SK-N-SH (cell line): ENCODE results near the gene SPATA21. TPM values are rescaled to one million over a fixed set of nuclear protein-coding genes. Genes with fewer than 3 reads are reported as not detected.

Source experiments
- CTCF ChIA-PET: fragments of 300-600, 350-600 bp; formaldehyde crosslinking; extraction: SDS; loops from one replicate; lab custom pipeline; 2021; lab: Yijun Ruan, JAX
- POLR2A ChIA-PET: fragments of 350-600 bp; sonication (Branson Sonifier 250); formaldehyde crosslinking; extraction: SDS; loops from one replicate; lab custom pipeline; 2020; ENCODE audit warnings: antibody characterized with exemption, inconsistent platforms; lab: Yijun Ruan, JAX
- DNase-seq: peaks from one replicate; pipeline ENCODE4 v3.0.0; 2012
- H2AFZ ChIP-seq: fragments of 200-600 bp; sonication (generic); 2 replicates; pipeline ENCODE4 v1.8.1; 2016; ENCODE audit warnings: antibody characterized with exemption, mild to moderate bottlenecking, low read depth
- H3F3A ChIP-seq: fragments of 200-600 bp; sonication (generic); replicated peaks from 2 replicates; pipeline ENCODE3; 2016; ENCODE audit warnings: antibody characterized with exemption, mild to moderate bottlenecking; ENCODE audit not compliant: insufficient read depth
- H3K27ac ChIP-seq, 2 experiments: fragments of 200-500 bp in 1 of 2; fragments of 200-600 bp in 1 of 2; sonication (Bioruptor generic) in 1 of 2; sonication (generic), shearing (Covaris generic) in 1 of 2; 2 replicates each; pipeline versions ENCODE4 v1.5.1 to v1.6.1; 2014 to 2016; ENCODE audit warnings: low read depth in 2 of 2, inconsistent platforms in 1 of 2, low read length in 1 of 2, mild to moderate bottlenecking in 1 of 2, mixed read lengths in 1 of 2
- H3K27me3 ChIP-seq: fragments of 200-600 bp; sonication (generic), shearing (Covaris generic); 2 replicates; pipeline ENCODE4 v1.6.1; 2016; ENCODE audit warnings: mixed run types; ENCODE audit not compliant: insufficient read depth
- H3K36me3 ChIP-seq, 2 experiments: fragments of 200-500 bp in 1 of 2; fragments of 200-600 bp in 1 of 2; sonication (Bioruptor generic) in 1 of 2; sonication (generic) in 1 of 2; replicated peaks in 1 of 2; 2 replicates each; pipeline versions ENCODE3 to v1.5.1; 2014 to 2016; ENCODE audit warnings: low read length in 1 of 2, mild to moderate bottlenecking in 1 of 2; ENCODE audit not compliant: insufficient read depth in 2 of 2, control insufficient read depth in 1 of 2
- H3K4me1 ChIP-seq, 2 experiments: fragments of 200-500 bp in 1 of 2; fragments of 200-600 bp in 1 of 2; sonication (Bioruptor generic) in 1 of 2; sonication (generic), shearing (Covaris generic) in 1 of 2; 2 replicates each; pipeline versions ENCODE4 v1.5.1 to v1.6.1; 2014 to 2016; ENCODE audit warnings: low read depth in 1 of 2, low read length in 1 of 2, mixed run types in 1 of 2; ENCODE audit not compliant: insufficient read depth in 2 of 2, control insufficient read depth in 1 of 2
- H3K4me2 ChIP-seq: fragments of 200-600 bp; sonication (generic), shearing (Covaris generic); 2 replicates; pipeline ENCODE4 v1.6.1; 2017; ENCODE audit warnings: mixed run types
- H3K4me3 ChIP-seq, 2 experiments: fragments of 200-500 bp in 1 of 2; fragments of 200-600 bp in 1 of 2; sonication (Bioruptor generic) in 1 of 2; sonication (generic), shearing (Covaris generic) in 1 of 2; 2 replicates each; pipeline versions ENCODE4 v1.5.1 to v1.8.1; 2014 to 2016; ENCODE audit warnings: low read depth in 2 of 2, inconsistent platforms in 1 of 2, low read length in 1 of 2, mild to moderate bottlenecking in 1 of 2, mixed read lengths in 1 of 2, moderate library complexity in 1 of 2
- H3K79me2 ChIP-seq: fragments of 200-600 bp; sonication (generic); 2 replicates; pipeline ENCODE4 v1.8.1; 2017; ENCODE audit warnings: mild to moderate bottlenecking; ENCODE audit not compliant: insufficient read depth
- H3K9ac ChIP-seq: fragments of 200-600 bp; sonication (generic); 2 replicates; pipeline ENCODE4 v1.6.1; 2017; ENCODE audit warnings: mixed run types
- H3K9me2 ChIP-seq: fragments of 200-600 bp; sonication (generic); 2 replicates; pipeline ENCODE4 v1.6.1; 2017; ENCODE audit warnings: mixed run types
- H3K9me3 ChIP-seq: fragments of 200-600 bp; sonication (generic); 2 replicates; pipeline ENCODE4 v1.6.1; 2017; ENCODE audit warnings: mixed run types, mild to moderate bottlenecking, moderate library complexity
- H4K20me1 ChIP-seq: fragments of 200-600 bp; sonication (generic); 2 replicates; pipeline ENCODE4 v1.6.1; 2017; ENCODE audit warnings: mild to moderate bottlenecking, mixed run types; ENCODE audit not compliant: insufficient read depth
- CHD2 ChIP-seq: fragments of 150-350 bp; IDR thresholded peaks from 2 replicates; pipeline ENCODE4 v1.6.1; 2018; ENCODE audit warnings: low read length; ENCODE audit not compliant: partially characterized antibody
- CTCF ChIP-seq: fragments of 200-600 bp; sonication (generic); IDR thresholded peaks from 2 replicates; pipeline ENCODE4 v1.6.1; 2017; ENCODE audit warnings: antibody characterized with exemption, mild to moderate bottlenecking, moderate library complexity
- EP300 ChIP-seq, 2 experiments: IDR thresholded peaks; 2 replicates each; pipeline versions ENCODE4 v1.4.0 to v1.6.1; 2012; ENCODE audit warnings: borderline replicate concordance in 1 of 2, low read depth in 1 of 2, low read length in 1 of 2
- GATA2 ChIP-seq: sonication (generic); formaldehyde crosslinking; IDR thresholded peaks from 2 replicates; pipeline ENCODE4 v1.5.0; 2020; ENCODE audit warnings: mild to moderate bottlenecking, missing genetic modification reagents
- JUND ChIP-seq: IDR thresholded peaks from 2 replicates; pipeline ENCODE4 v1.4.0; 2012
- MXI1 ChIP-seq: IDR thresholded peaks from 2 replicates; pipeline ENCODE4 v1.6.1; 2012; ENCODE audit warnings: mild to moderate bottlenecking, low read depth, low read length, improper control_type of control experiment
- NFIC ChIP-seq: IDR thresholded peaks from 2 replicates; pipeline ENCODE4 v1.4.0; 2012; ENCODE audit warnings: borderline replicate concordance
- POLR2AphosphoS5 ChIP-seq: IDR thresholded peaks from 2 replicates; pipeline ENCODE4 v1.6.1; 2012; ENCODE audit warnings: low read depth, low read length
- RCOR1 ChIP-seq: fragments of 150-350 bp; IDR thresholded peaks from 2 replicates; pipeline ENCODE4 v1.6.1; 2017; ENCODE audit warnings: antibody characterized with exemption, low read length
- TAF1 ChIP-seq: IDR thresholded peaks from 2 replicates; pipeline ENCODE4 v1.6.1; 2012; ENCODE audit warnings: low read depth, mild to moderate bottlenecking, low read length, moderate library complexity, borderline replicate concordance
- TCF12 ChIP-seq: IDR thresholded peaks from 2 replicates; pipeline ENCODE4 v1.4.0; 2012
- TEAD4 ChIP-seq: IDR thresholded peaks from 2 replicates; pipeline ENCODE4 v1.4.0; 2012; ENCODE audit warnings: mild to moderate bottlenecking, borderline replicate concordance; ENCODE audit not compliant: insufficient read depth
- YY1 ChIP-seq: IDR thresholded peaks from 2 replicates; pipeline ENCODE4 v1.4.0; 2012; ENCODE audit warnings: low read depth, mild to moderate bottlenecking
- ZBTB33 ChIP-seq: IDR thresholded peaks from 2 replicates; pipeline ENCODE4 v1.4.0; 2012; ENCODE audit warnings: low read depth, borderline replicate concordance
- WGBS: methylation state at CpG from one replicate; pipeline ENCODE4 v1.1.6; 2017; ENCODE audit warnings: low lambda C conversion rate; 5-methylcytosine and 5-hydroxymethylcytosine counted together
- polyA plus RNA-seq, 3 experiments: library from polyadenylated mRNA; depleted of rRNA; stranded (reverse); fragments of >200 nt; gene quantifications; 2 replicates each; pipeline ENCODE4 v1.2.3, GENCODE V29; 2012
- TF ChIP-seq, protein P1 (sequence below): IDR thresholded peaks from 2 replicates; pipeline ENCODE4; 2012

The SPATA21 gene
- polyA plus RNA-seq, 1 of the 3 experiments (the other 2 are of a cell fraction): 0.10 TPM

DNA sequence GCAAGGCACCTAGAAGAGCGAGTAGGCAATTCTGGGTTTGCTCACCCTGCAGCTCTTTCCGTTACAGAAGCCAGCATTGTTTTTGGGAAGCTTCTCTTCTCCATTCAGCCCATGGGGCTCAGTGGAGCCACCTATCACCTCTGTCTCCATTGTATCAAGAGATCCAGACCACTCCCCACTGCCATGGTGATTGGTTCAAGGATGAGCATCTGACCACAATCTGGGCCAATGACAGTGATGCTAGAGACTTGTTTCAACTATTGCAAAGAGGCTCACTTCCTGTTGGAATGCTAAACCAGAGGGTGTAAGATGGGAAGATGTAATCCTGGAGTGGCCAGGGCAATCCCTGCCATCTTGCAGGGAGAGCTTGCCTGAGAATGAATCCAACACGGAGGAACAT is 6.6 kb downstream of the SPATA21 start:
- WGBS: 69% methylated on average over 3 of the region's 3 CpGs

GRCh38 chr1:16425125-16426025 is 11.8 kb downstream of the SPATA21 start:
- Histone ChIP-seq H3K9me2 (no peaks in the 10 kb centered on the region), H3K4me2 (no peak overlapping the region), H3K79me2 (no peaks in the 10 kb centered on the region), H3K4me3 (no peak overlapping the region), H3K9me3 (no peaks in the 10 kb centered on the region), H3F3A (no peaks in the 10 kb centered on the region), H2AFZ (no peak overlapping the region), H3K27me3 (no peaks in the 10 kb centered on the region), H3K9ac (no peak overlapping the region), H4K20me1 (no peaks in the 10 kb centered on the region), H3K36me3 (no peaks in the 10 kb centered on the region), H3K4me1 (no peaks in the 10 kb centered on the region), H3K27ac (no peak overlapping the region)
- no peak for DNase-seq
- ChIA-PET POLR2A (no interaction called here), CTCF (interaction anchor here (3.7 kb wide), 1 partner anchor 15 kb away, joined by 15 read pairs; the partner anchor contains the start of gene NECAP2)
- 82% methylated on average over 10 of the region's 10 CpGs for WGBS
- no peak for TF ChIP-seq JUND
- TF ChIP-seq EP300 (IDR thresholded peaks at IDR 0.05; ENCODE audit: borderline replicate concordance in 1 of 2, low read depth in 1 of 2, low read length in 1 of 2): no peak
- TF ChIP-seq TCF12: no peak
- TF ChIP-seq GATA2 (CRISPR knock-in tag): no peak
- TF ChIP-seq MXI1: no peak
- TF ChIP-seq, protein P1, sequence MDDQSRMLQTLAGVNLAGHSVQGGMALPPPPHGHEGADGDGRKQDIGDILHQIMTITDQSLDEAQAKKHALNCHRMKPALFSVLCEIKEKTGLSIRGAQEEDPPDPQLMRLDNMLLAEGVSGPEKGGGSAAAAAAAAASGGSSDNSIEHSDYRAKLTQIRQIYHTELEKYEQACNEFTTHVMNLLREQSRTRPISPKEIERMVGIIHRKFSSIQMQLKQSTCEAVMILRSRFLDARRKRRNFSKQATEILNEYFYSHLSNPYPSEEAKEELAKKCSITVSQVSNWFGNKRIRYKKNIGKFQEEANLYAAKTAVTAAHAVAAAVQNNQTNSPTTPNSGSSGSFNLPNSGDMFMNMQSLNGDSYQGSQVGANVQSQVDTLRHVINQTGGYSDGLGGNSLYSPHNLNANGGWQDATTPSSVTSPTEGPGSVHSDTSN: no peak
- no peak for TF ChIP-seq RCOR1
- no peak for TF ChIP-seq TAF1
- no peak for TF ChIP-seq CHD2
- no peak for TF ChIP-seq CTCF
- TF ChIP-seq NFIC: no peak
- TF ChIP-seq TEAD4: no peak
- TF ChIP-seq YY1: no peak

More for the DNA sequence above, 6.6 kb downstream of the SPATA21 start:
- no peak overlapping the region for H2AFZ ChIP-seq
- no peaks in the 10 kb centered on the region for H3F3A ChIP-seq
- no peak overlapping the region for H3K9ac ChIP-seq
- no peaks in the 10 kb centered on the region for H3K9me2 ChIP-seq
- no peak overlapping the region for H3K27ac ChIP-seq
- no peak for TF ChIP-seq YY1
- no peak for TF ChIP-seq POLR2AphosphoS5
- TF ChIP-seq TEAD4: no peak
- TF ChIP-seq NFIC: no peak
- TF ChIP-seq ZBTB33: no peak
- no peak for TF ChIP-seq TAF1
- TF ChIP-seq, protein P1: no peak
- no peaks in the 10 kb centered on the region for H3K79me2 ChIP-seq
- H3K4me1 ChIP-seq: no peaks in the 10 kb centered on the region
- no peak overlapping the region for H3K4me2 ChIP-seq
- no peak for DNase-seq
- H3K9me3 ChIP-seq: no peaks in the 10 kb centered on the region
- CTCF ChIA-PET: interaction anchor here (1.5 kb wide), 1 partner anchor 10 kb away, joined by 7 read pairs; the partner anchor contains the start of gene NECAP2
- H3K36me3 ChIP-seq: no peaks in the 10 kb centered on the region
- POLR2A ChIA-PET: no interaction called here
- H3K4me3 ChIP-seq: no peak overlapping the region
- no peaks in the 10 kb centered on the region for H4K20me1 ChIP-seq
- H3K27me3 ChIP-seq: no peaks in the 10 kb centered on the region
